Natural killer cell treated with Interleukin-12 subunit alpha and Interleukin-12 subunit beta and Interleukin-15 and Interleukin-18, amount 100 ng/mL, for 72 hours (primary cell): ENCODE results near the gene LGALS1. TPM values are rescaled to one million over a fixed set of nuclear protein-coding genes. Genes with fewer than 3 reads are reported as not detected.
A peak's percentile ranks its signal among the peaks of the same experiment; 100 is the strongest.

Experiments
- ATAC-seq, 2 donors: fragments of 150-1000 bp; cut with Tn5 transposase in 1 of 2; sonication (Bioruptor Pico), chemical (Tn5 transposase) in 1 of 2; 2 replicates each; pipeline ENCODE4 v1.10.0; 2021
- DNase-seq: peaks from one replicate; pipeline ENCODE4 v3.0.0; 2022; ENCODE audit warnings: low spot score
- H3K27ac Mint-ChIP-seq, 2 donors: 1 replicate in 1 of 2; 2 replicates in 1 of 2; pipeline ENCODE4 v1.8.0; 2022; ENCODE audit warnings: mixed read lengths in 2 of 2, mild to moderate bottlenecking in 1 of 2, moderate library complexity in 1 of 2
- H3K27me3 Mint-ChIP-seq, 2 donors: 1 replicate in 1 of 2; 2 replicates in 1 of 2; pipeline ENCODE4 v1.8.0; 2022; ENCODE audit warnings: mixed read lengths in 2 of 2
- H3K36me3 Mint-ChIP-seq: one replicate; pipeline ENCODE4 v1.8.0; 2022; ENCODE audit warnings: mixed read lengths
- H3K4me1 Mint-ChIP-seq, 2 donors: 1 replicate in 1 of 2; 2 replicates in 1 of 2; pipeline ENCODE4 v1.8.0; 2022; ENCODE audit warnings: low read depth in 2 of 2, mixed read lengths in 2 of 2, mild to moderate bottlenecking in 1 of 2
- H3K4me3 Mint-ChIP-seq: one replicate; pipeline ENCODE4 v1.8.0; 2022; ENCODE audit warnings: mixed read lengths
- H3K9me3 Mint-ChIP-seq: 2 replicates; pipeline ENCODE4 v1.8.0; 2022; ENCODE audit warnings: mixed read lengths
- total RNA-seq, 2 donors: library from RNA; stranded (reverse); gene quantifications; one replicate each; pipeline ENCODE4 v1.2.3, GENCODE V29; 2022

Gene LGALS1
- total RNA-seq, 2 donors from 2014 or later = 290 to 675 TPM

DNA sequence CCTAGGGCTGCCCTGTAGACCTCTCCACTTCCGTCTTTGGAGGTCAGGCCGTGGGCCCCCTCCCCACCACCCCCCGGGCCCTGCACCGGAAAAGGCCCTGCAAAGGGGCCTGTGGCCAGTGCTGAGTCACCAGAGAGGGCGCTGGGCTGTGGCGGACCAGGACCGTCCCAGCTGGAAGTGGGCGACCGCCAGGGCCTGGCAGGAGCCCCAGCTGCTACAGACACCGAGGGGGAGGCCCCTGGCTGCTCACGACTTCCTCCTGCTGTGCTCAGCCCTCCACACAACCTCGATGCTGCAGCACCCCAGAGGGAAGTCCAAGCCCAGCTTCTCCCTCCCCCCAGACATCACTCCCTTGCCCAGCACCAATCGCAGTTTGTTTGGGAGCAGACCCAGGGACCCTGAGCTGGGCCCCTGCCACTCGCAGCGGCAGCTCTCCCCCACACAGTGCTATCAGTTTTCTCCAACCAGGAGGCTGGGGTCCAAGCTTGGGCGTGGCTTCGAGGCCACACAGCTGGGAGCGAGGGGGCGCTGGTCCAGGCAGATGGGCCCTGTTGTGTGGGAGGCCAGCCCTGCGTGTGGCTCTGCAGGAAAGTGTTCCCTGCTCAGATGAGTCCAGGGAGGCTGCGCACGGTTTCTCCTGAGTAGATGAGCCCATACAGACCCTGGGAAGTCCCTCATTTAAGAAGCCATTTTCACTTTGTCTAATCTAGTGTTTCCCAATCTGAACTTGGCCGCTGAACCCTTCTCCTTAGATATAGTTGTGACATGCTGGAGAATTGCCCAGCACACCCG lies 41.6 kb upstream of the LGALS1 start:
- Mint-ChIP-seq H3K9me3 (no peaks in the 10 kb centered on the region), H3K27me3 (no peaks in the 10 kb centered on the region), H3K27ac (peak overlapping the region; percentile 93 to 94), H3K4me3 (peak overlapping the region; percentile 85), H3K36me3 (no peaks in the 10 kb centered on the region), H3K4me1 (peaks cover 49 to 64% of the 10 kb centered on the region in 2 donors)
- peak; percentile 76 to 82 for ATAC-seq
- DNase-seq = peak; percentile 91

DNA sequence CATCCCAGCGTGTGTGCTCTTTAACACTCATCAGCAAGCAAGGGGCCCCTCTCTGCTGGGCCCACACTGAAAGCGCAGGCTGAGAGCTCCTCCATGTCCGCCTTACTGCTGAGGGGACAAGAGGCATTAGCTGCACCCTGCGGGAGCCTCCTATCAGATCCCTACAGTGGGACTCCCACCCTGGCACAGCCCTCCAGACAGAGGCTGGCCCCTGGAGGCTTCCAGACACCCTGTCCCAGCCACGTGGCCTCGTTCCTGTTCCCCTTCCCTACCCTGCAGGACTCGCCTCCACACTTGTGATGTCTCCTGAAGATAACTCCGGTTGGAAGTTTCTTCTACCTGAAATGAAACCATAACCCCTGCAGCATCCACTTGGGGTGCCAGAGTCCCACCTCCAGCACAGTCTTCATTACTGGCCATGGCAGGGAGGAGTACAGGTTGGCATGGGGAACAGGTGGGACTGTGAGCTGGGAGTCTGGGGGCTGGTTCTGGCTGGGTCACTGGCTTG lies 41.0 kb upstream of the LGALS1 start:
- Mint-ChIP-seq H3K4me3 (peak overlapping the region; percentile 85), H3K9me3 (no peaks in the 10 kb centered on the region), H3K4me1 (peaks cover 50 to 59% of the 10 kb centered on the region in 2 donors), H3K27ac (peak overlapping the region; percentile 93 to 94), H3K27me3 (no peaks in the 10 kb centered on the region), H3K36me3 (no peaks in the 10 kb centered on the region)
- no peak for DNase-seq
- ATAC-seq = no peak

DNA sequence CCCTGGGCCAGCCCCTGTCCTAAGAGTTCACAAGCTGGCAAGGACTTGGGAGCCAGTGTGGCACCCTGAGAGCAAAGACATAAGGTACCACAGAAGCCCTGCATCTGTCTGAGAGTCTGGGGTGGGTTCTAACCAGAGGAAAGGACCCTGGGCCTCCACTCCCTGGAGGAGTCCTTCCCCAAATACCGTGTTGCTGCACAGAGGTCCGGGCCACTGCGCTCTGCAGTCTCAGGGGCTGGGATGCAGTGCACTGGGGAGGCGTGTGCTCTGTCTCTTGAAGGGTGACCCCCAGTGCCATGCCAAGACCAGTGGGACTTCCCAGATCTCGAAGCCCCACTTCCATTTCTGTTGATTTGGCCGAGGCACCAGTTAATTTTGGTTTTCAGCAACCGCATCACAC lies 40.3 kb upstream of the LGALS1 start:
- Mint-ChIP-seq H3K36me3 (no peaks in the 10 kb centered on the region), H3K27ac (peak overlapping the region; percentile 93 to 94), H3K9me3 (no peaks in the 10 kb centered on the region), H3K4me3 (peak overlapping the region; percentile 85), H3K4me1 (peaks cover 50 to 60% of the 10 kb centered on the region in 2 donors), H3K27me3 (no peaks in the 10 kb centered on the region)
- no peak for ATAC-seq
- DNase-seq = no peak

DNA sequence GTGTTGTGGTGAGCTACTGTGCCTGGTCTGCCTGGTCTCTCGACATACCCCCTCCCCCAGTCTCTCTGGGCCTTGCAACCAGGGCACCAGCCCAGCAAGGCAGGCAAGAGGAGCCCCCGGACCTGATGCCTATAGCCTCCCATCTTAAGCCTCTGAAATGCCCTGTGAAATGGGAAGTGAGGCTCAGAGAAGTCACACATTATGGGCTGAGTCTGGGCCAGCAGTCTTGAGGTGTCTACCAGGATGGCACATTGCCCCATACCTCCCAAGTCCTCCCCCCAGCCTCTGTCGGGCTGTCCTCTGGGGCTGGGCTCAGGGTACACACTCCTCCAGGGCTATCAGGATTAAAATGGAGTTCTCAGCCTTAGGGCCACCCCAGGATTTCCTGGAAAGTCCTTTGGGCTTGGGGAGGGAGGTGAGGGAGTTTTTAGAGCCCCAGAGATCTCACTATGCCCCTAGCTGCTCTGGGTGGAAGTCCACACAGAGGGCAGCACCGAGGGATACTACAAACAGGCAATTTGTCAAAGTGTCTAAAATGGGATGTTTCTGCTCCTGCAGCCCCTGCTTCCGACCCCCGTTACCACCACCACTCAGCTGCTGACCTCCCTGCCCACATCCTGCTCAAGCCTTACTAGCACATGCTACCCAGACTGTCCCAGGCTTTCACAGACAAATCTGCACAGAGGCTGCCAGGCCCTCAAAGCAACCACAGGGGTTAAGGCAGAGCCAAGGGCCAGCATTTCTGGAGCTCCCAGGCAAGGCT lies 39.1 kb upstream of the LGALS1 start:
- H3K9me3 Mint-ChIP-seq = no peaks in the 10 kb centered on the region
- DNase-seq (peak; percentile 82), ATAC-seq (peak; percentile 50 to 56)
- no peaks in the 10 kb centered on the region for H3K27me3 Mint-ChIP-seq
- peaks cover 50 to 62% of the 10 kb centered on the region in 2 donors for H3K4me1 Mint-ChIP-seq
- H3K27ac Mint-ChIP-seq = peak overlapping the region; percentile 93 to 94
- no peaks in the 10 kb centered on the region for H3K36me3 Mint-ChIP-seq
- H3K4me3 Mint-ChIP-seq = peak overlapping the region; percentile 68

DNA sequence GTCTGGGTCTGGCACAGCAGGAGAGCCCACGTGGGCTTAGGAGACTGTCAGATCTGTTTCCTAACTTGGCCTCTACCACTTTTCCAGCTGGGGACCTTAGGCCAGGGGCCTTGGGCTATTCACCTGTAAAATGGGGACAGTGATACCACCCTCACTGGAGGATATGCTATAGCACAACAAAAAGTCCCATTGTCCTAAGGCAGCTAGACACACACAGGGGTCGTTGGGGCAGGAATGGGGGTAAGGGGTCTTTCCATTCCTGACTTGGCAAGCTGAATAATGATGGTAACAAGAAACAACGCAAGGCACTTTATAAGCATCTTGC lies 38.5 kb upstream of the LGALS1 start:
- H3K4me3 Mint-ChIP-seq = peak overlapping the region; percentile 68
- no peaks in the 10 kb centered on the region for H3K27me3 Mint-ChIP-seq
- no peaks in the 10 kb centered on the region for H3K36me3 Mint-ChIP-seq
- peak overlapping the region; percentile 93 to 94 for H3K27ac Mint-ChIP-seq
- DNase-seq = no peak
- no peaks in the 10 kb centered on the region for H3K9me3 Mint-ChIP-seq
- ATAC-seq = no peak
- H3K4me1 Mint-ChIP-seq = peaks cover 45 to 58% of the 10 kb centered on the region in 2 donors

DNA sequence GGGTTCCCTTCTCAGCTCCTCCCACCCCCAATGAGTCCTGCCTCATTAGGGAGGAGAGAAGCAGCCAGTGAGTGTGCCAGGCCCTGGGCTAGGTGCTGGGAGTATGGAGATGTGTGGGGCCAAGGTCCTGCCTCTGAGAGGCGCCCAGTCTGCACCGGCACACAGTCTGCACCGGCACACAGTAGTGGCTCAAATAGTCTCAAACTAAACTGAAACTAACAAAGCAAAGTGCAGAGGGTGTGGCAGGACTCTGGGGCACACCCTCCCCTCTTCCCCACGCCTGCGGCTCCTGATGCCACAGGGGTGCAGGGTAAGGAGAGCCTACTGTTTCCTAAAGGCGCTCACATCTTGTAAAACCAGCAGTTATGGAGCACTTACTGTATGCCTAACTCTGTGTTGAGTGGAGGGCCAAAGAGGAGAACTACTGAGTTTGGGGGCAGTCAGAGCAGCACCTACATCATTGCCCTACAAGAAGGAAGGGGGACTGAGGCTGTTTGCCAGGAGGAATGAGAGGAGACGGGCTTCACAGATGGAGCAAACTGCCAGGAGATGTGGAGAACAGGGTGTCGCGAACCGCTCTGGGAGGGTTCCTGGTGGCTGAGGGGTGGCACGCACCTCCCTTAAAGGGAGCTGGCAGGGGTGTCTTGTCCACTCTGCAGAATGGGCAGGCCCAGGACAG lies 36.9 kb upstream of the LGALS1 start:
- DNase-seq = no peak
- H3K4me3 Mint-ChIP-seq = peak overlapping the region; percentile 100
- no peaks in the 10 kb centered on the region for H3K27me3 Mint-ChIP-seq

DNA sequence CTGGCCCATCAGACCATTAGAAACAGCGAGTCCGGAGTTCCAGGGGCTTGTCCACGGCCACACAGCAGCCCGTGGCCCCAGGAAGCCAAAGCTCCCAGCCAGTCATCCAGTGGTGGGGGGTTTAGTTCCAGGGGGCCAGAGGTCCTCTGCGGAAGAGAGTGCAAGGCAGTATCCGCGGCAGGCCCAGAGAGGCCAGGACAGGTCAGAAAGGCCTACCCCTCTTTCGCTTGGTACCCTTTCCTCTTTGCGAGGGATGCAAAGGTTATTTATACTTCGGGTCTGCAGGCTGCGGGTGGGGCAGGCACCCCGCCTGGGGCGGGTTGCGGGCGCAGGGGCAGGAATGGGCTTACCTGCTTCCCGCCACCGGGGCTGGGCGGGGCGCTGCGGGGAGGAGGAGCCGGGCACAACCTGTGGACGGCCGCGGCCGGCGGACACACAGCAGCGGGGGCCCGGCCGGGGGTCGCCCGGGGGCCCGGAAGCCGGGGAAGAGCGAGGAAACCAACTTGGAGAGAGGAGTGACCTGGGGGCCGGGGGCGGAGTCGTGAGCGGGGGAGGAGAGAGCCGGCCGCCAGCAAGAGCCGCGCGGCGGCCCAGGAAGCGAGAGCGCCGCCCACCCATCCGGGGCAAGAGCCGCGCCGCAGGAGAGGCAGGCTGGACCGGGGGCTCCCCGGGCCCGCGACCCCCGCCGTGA lies 36.2 kb upstream of the LGALS1 start, which contains the start of gene SH3BP1:
TSS of gene SH3BP1 (plus strand) at position 600 of the 691 bp plus-strand sequence. CDS start 119 bp downstream, outside the sequence.
- Mint-ChIP-seq H3K36me3 (peaks cover 5% of the 10 kb centered on the region), H3K27me3 (no peaks in the 10 kb centered on the region), H3K9me3 (no peaks in the 10 kb centered on the region), H3K4me3 (peak within 1 kb of the TSS; percentile 100), H3K4me1 (peaks cover 39 to 59% of the 10 kb centered on the region in 2 donors), H3K27ac (peak within 1 kb of the TSS; percentile 94 to 95)
- DNase-seq (peak; percentile 85), ATAC-seq (peak; percentile 66 to 77)

More for the DNA sequence above, 36.9 kb upstream of the LGALS1 start:
- Mint-ChIP-seq H3K27ac (peak overlapping the region; percentile 93 to 94), H3K36me3 (peaks cover 3% of the 10 kb centered on the region), H3K4me1 (peaks cover 40 to 60% of the 10 kb centered on the region in 2 donors), H3K9me3 (no peaks in the 10 kb centered on the region)
- peak; percentile 13 to 48 for ATAC-seq

DNA sequence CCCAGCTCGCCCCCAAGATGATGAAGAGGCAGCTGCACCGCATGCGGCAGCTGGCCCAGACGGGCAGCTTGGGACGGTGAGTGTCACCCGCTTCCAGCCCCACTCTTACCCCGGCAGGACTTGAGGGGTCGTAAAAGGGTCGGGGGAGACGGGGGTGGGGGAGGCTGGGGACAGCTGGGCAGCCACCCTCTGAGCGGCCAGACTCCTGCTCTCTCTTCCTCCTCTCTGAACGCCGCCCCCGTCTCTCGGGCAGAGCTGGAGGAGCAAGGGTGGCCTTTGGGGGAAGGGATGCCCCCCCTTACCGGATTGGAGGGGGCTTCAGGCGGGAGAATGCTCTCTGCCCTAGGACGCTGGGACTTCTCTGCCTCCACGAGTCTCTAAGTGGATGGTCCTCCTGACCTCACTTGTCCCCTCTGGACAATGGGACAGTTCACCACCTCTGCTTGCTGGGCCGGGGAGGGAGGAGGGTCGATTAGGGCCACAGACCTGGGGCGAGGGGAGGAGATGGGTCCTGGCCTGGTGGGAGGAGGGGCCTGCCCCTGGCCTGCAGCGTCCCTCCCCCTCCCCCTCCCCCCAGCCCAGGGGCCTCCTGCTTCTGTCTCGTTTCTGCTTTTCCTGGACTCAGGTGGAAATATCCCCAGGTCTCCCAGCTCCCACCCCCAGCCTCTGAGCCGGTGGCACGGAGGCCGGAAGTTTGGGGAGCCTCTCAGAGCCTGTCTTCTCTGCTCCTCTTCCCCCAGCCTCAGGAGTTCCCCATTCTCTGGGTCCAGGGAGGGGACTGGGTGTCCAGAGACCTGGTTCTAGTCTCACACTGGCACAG lies 35.5 kb upstream of the LGALS1 start:
- Mint-ChIP-seq H3K27me3 (no peaks in the 10 kb centered on the region), H3K4me1 (peaks cover 31 to 54% of the 10 kb centered on the region in 2 donors)

DNA sequence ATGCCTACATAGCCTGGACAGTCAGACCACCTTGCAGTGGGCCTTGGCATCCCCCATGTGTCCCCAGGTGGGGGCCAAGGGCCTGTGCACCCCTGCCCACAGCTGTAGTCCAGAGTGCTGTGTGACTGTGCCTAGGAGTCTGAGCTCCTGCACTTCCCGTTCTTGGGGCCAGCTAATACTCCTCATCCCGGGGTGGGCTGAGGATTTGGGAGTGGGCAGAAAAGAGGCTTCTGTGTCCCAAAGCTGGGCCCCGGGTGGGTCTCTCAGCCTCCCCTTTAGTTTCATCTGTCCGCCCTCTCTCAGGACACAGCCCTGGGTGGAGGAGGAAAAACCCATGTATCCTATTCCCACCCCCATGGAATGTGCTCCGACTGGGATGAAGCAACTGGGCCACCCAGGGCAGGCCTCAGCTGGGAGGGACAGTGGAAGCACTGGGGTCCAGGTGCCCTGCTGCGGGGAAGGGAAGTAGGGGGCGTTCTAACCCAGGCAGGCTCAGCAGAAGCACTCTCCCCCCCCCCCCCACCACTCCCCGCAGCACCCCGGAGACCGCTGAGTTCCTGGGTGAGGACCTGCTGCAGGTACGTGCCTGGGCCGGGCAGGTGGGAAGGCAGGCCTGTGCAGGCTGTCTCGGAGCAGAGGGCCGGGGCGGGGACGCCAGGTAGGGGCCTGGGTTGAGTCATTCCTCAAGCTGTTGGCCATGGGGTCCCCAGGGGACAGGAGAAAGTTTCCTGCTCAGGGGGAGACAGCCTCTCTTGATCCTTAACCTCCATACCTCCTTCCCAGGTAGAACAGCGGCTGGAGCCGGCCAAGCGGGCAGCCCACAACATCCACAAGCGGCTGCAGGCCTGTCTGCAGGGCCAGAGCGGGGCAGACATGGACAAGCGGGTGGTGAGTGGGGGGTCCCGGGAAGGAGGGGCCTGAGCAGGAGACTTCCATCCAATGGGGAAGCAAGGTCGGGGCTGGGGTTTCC lies 34.6 kb upstream of the LGALS1 start:
- peak overlapping the region; percentile 100 for H3K4me3 Mint-ChIP-seq
- H3K27me3 Mint-ChIP-seq = no peaks in the 10 kb centered on the region
- no peaks in the 10 kb centered on the region for H3K9me3 Mint-ChIP-seq
- no peak for ATAC-seq
- peaks cover 5% of the 10 kb centered on the region for H3K36me3 Mint-ChIP-seq
- DNase-seq = no peak
- peaks cover 31 to 48% of the 10 kb centered on the region in 2 donors for H3K4me1 Mint-ChIP-seq
- H3K27ac Mint-ChIP-seq = peak overlapping the region; percentile 89 to 95

More for the DNA sequence above, 35.5 kb upstream of the LGALS1 start:
- Mint-ChIP-seq H3K4me3 (peak overlapping the region; percentile 100), H3K36me3 (peaks cover 5% of the 10 kb centered on the region), H3K27ac (peak overlapping the region; percentile 89 to 95), H3K9me3 (no peaks in the 10 kb centered on the region)
- ATAC-seq (no peak), DNase-seq (no peak)

DNA sequence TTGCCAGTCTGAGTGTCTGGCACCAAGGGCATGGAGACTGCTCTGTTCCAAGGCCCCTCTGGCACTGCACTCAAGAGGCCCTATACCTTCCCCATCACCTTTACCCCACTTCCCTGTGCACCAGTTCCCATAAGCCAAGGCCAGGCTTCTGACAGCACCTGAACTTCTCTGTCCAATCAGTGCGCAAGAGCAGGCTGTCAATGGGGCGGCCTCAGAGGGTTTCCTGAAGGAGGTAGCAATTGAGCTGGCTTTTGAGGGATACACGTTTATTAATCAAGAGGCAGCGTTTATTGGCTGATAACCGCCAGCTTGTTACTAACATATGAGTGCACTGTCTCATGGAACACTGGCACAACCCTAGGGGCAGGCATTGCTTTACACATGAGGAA lies 33.9 kb upstream of the LGALS1 start:
- H3K27me3 Mint-ChIP-seq = no peaks in the 10 kb centered on the region
- peaks cover 28 to 42% of the 10 kb centered on the region in 2 donors for H3K4me1 Mint-ChIP-seq
- peaks cover 5% of the 10 kb centered on the region for H3K36me3 Mint-ChIP-seq
- ATAC-seq = no peak
- H3K4me3 Mint-ChIP-seq = peak overlapping the region; percentile 100
- DNase-seq = no peak
- no peaks in the 10 kb centered on the region for H3K9me3 Mint-ChIP-seq
- peak overlapping the region; percentile 44 to 48 for H3K27ac Mint-ChIP-seq

DNA sequence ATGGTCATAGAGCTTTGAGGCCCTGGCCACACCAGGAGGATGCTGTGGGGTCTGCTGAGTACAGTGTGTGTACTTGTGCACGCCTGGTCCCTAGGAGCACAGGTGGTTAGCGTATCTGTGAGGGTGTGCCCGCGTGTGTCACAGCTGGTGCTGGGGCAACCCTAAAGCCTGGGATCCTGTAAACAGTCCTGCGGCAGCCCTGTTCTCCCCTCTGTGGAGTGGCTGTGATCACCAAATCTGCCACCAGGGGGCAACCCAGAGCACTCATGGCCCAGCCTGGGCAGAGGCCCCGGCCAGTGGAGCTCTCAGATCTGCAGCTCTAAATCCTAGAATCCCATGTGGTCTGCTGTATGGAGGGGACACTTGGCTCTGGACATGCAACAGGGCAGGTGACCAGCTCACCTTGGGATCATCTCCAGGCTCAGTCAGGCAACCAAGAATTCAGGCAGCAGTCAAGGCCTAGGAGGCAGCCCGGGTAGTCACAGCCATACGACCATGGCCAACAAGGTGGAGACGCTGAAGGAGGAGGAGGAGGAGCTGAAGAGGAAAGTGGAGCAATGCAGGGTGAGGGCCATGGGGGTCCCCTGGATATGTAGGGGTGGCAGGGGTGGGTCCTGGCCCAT lies 32.1 kb upstream of the LGALS1 start:
- Mint-ChIP-seq H3K4me1 (peaks cover 14 to 27% of the 10 kb centered on the region in 2 donors), H3K36me3 (peaks cover 5% of the 10 kb centered on the region), H3K9me3 (no peaks in the 10 kb centered on the region), H3K4me3 (peak overlapping the region; percentile 58), H3K27ac (peak overlapping the region; percentile 62 to 83), H3K27me3 (no peaks in the 10 kb centered on the region)
- ATAC-seq = peak; percentile 70 to 77
- peak; percentile 81 for DNase-seq
